GM08714 (cell line): ENCODE measurements around the gene MIPEP.
"Not testable (repeated sequence)": the region's sequence is repeated elsewhere in the genome, so short reads cannot be mapped to it uniquely, and the experiment has no call there.

ENCODE experiments used
- H3K4me3 ChIP-seq: fragments of 200-500 bp; sonication (Bioruptor generic); 2 replicates; pipeline ENCODE4 v1.5.1; 2014; ENCODE audit warnings: mild to moderate bottlenecking, low read length, inconsistent platforms
- ZNF274 ChIP-seq: IDR thresholded peaks from 2 replicates; pipeline ENCODE4 v1.6.1; 2012; ENCODE audit warnings: mild to moderate bottlenecking, low read depth, low read length

Gene MIPEP

DNA sequence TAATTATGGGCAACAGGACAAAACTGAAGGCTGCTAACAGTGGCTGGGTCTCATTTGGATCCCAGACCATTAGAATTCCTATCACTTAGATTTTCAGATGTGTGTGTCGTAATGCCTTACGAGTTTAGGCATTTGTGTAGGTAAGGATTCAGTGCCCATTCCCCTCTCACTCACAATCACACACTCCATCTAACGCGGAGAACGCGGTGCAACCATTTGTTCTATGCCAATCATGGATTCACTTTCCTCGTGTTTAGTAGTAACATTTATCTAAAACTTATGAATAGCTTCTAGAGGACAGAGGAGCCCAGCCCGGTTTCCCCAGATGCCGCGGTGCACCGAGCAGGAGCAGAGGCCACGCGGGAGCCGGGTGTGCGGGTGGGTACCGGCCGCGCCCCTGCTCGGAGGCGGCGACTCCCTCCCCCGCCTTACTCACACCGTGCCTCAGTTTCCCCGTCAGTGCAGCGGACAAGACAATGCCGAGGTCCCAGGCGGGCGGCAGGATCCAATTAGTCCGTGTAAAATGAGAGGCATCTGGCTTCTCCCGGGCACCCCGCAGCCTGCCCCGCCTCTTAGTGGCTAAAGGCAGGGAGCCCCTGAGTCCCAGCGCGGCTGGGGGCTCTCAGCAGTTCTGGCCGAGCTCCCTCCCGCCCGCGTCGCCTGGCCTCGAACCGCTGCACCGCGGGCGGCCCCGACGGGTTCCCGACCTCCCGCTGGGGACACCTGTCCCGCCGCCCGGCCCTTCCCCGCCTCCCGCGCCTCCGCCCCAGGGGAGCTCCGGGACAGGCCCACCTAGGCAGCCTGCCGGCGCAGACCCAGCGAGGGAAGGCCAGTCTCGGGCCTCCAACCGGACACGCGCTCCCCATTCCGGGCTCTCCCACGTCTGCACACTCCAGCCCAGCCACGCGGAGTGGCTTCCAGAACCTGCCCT, 14.0 kb upstream of the MIPEP start:
- H3K4me3 ChIP-seq, result no peak overlapping the region
- no peak for TF ChIP-seq ZNF274

DNA sequence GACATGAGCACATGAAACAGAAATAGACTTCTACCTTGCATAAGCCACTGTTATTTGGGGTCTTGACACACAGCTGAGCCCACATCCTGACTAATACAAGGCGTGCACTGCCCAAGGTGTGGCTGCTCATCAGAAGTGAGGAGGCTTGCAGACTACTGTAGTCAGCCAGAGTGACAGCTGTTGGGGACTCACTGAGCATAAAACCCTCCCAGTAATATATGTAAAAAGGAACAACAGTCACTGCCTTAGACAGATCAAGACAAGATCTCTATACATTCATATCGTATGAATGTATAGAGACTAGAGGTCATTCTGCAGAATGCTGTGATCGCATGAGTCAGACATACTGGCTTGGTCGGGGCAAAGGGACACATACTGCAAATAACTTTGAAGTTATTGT, 12.2 kb upstream of the MIPEP start:
- TF ChIP-seq ZNF274, result no peak
- H3K4me3 ChIP-seq, result no peak overlapping the region

DNA sequence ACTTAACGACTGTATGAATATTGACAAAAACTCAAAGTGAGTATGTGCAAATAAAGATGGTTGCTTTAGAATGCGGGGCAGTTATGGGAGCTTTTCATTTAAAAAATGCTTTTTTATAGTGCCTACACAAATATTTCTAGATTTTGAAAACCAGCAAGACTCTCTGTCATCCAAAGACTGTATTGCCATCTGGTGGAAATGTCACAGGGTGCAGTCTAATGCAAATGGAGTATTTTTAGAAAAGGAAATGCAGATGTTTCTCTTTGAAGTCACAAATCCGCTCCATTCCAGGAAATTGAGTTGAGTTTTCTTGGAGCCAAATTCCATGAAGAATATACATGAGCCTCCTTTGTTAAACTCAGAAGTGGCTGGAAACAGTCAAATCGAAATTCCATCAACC, 10.4 kb upstream of the MIPEP start:
- H3K4me3 ChIP-seq, result no peak overlapping the region
- no peak for TF ChIP-seq ZNF274

DNA sequence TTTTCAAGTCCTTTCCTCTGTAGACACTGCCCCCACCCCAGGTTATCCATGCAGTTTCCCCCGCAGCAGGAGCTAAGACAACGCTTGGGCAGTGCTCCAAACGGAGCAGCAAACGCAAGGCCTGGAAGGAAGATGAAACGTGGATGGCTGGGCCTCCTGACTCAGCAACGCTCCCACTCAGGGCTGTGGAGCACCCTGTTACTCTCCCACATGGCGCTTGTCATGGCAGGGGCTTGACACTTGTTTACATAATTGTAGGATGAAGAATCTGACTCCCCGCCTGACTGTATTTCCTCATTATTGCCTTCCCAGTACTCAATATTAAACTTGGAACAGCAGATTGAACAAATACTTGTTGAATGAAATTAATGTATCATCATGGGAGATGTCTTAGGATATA, 8.9 kb upstream of the MIPEP start:
- no peak overlapping the region for H3K4me3 ChIP-seq
- no peak for TF ChIP-seq ZNF274

DNA sequence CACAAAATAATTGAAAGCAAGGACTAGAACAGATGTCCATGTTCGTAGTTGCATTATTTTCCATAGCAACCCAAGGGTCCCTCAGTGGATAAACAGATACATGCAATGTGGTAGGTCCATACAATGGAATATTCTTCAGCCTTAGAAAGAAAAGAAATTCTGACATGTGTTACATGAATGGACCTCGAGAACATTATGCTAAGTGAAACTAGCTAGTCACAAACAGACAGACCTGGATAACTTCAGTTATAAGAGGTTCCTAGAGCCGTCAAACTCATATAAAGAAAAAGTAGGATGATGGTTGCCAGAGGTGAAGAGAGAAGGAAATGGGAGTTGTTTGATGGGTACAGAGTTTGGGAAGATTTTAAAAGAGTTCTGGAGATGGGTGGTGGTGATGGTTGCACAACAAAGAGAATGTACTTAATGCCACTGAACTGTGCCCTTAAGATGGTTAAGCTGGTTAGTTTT, 8.3 kb upstream of the MIPEP start, which contains the start of gene C1QTNF9B:
Gene C1QTNF9B (minus strand): TSS at position 51 of the 468 bp plus-strand sequence.
- not testable (repeated sequence) for H3K4me3 ChIP-seq

DNA sequence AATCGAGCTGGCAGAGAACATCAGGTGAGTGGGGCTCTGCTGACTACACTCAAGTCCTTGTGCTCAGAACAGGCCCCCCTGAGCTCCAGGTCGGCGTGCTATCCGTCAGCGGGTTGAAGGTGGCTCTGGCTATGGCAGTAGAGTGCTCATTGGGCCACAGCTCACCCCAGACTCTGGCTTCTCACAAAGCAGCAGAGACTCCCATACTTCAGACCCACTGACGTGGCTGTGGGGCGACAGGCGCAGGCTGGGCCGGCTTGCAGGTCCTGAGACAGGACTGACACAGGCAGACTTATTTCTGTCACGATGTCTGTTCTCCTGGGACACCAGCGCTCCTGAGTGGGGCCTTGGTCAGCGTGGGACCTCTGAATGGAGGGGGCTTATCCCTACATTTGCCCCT, 5.5 kb upstream of the MIPEP start:
- not testable (repeated sequence) for H3K4me3 ChIP-seq

DNA sequence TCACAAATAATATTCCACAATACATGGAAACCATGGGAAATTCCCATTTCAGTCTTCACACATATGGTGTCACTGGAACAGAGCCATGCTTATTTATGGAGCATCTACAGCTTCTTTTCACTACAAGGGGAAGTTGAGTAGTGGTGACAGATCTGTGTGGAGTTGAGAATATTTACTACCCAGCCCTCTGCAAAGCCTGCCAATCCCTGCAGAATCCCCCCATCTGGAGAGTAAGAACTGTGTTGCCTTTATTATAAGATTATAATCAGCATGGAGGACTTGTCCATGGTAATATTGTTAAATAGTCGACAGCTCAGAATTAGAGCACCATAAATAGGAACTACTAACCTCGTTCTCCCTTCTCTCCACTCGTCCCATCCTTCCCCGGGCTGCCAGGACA, 4.6 kb upstream of the MIPEP start:
- not testable (repeated sequence) for H3K4me3 ChIP-seq

DNA sequence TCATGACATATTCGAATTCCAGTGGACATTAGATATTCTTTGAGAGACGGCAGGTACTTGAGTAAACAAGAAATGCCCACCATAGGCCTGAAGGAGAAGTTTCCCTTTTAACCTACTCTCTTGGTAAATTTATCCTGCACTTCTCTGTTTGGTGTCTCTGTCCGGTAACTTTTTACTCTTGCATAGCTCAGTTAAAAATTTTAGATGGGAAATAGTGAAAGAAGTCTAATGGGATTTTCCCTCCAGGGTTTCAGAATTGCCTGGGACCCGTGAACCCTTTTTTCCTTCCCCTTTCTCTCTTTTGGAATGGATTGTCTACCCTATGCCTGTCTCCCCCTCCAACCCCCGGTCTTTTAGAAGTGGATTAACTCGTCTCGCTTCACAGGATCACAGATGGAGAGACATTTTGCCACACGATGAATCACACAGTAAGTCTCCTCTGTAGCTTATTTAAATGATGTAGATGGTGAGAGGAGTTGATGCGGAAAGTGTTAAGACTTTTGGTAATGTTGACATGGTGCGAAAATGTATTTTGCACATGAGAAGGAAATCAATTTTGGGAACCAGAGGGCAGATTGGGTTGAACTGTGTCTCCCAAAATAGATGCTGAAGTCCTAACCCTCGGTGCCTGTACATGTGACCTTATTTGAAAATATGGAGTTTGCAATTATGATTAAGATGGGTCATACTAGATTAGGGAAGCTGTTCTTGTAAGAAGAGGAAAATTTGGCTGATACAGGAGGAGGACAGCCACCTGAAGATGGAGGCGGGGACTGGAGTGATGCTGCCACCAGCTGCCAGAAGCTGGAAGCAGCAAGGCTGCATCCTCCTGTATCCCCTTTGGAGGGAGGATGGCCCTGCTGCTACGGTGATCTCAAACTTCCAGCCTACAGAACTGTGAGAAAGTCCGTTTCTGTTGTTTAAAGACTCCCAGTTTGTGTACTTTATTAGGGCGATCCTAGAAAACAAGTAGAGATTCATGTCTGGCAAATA, 711 bp upstream of the MIPEP start:
- peak overlapping the region; percentile 75 for H3K4me3 ChIP-seq
- TF ChIP-seq ZNF274, result no peak

DNA sequence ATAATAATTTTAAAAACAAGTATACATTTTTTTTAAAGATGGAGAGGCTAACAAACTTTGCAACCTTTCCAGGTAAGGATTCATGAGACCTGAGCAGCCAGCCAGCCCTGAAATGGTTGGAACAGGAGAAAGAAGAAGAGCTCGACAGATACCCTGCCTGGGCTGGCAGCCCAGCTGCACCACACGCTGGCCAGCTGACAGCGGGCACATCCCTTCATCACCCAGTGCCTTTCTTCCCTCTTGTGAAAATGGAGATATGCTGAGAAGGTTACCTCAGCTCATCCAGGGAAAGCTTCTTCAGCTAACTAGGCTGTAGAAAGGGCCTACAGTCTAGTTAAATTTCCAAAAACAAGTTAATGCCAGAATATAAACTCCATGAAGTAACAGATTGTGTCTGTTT, 4.8 kb downstream of the MIPEP start:
- H3K4me3 ChIP-seq, result not testable (repeated sequence)

DNA sequence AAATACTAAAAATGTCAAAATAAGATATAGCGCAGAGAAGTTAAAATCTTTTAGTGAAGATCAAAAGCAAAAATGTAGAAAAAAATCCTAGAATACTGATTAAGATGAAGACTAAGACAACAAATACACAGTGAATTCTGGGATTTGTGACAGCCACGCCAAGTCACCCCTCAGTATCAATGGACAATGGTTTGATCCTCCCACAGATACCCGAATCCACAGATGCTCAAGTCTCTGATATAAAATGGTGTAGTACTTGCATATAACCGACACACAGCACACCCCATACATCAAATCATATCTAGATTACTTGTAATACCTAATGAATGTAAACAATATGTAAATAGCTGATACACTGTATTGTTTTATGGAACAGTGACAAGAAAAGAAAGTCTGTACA, 5.9 kb downstream of the MIPEP start:
- no peak for TF ChIP-seq ZNF274
- no peak overlapping the region for H3K4me3 ChIP-seq

DNA sequence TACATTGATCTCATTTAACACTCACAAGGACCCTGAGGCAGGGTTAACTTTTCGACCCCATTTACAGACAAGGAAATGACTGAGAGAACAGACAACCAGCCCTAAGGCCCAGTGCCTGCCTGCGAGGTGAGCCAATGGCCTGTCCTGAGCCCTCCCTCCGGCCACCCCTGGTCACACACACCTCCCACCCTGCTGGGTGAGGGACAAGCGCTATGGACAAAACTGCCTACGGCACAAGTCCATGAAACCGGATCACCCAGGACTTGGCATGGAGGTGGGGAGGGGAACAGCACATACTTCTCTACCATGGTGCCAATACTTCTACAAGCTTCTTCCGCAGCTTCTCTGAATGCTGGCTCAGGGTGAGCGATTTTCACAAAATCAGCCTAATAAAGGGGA, 7.8 kb downstream of the MIPEP start:
- H3K4me3 ChIP-seq, result not testable (repeated sequence)

DNA sequence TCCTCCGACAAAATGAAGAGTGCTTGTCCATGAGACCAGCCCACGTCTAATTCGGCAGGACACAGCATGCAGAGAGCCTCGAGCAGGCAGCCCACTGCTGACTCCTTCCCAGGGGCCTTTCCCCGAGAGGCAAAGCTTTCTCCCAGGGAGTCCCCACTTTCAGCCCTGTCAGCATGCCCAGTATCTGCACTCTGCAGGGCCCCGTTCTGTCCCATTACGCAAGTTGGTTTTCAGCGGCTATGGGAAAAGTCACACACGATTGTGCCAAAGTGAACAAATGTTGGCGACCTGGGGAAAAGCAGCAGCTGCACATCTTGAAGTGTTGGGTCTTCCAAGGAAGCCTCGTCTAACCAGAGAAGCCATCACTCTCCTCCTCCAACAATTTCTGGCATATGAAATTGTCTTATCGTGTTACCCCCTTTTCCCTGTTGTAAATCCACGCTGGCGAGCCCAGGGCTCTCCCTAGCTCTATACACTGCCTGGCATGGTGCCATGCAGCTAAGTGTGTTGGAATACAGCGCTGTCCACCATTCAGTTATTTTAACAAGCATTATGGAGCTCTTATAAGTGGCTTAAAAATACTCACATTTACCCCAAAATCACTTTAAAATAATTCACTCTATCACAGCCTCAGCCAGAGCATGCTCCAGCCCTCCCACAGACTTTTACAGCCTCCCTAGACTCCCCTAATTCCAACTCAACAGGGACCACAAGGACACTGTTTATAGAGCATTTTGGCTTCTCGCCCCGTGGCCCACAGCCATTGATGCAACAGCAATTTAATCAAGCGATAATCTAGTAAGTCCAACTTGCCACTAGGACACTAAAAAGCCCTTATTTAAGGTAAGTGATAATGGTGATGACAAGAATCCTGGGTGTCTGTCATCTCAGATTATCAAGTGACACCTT, 8.5 kb downstream of the MIPEP start:
- not testable (repeated sequence) for H3K4me3 ChIP-seq

DNA sequence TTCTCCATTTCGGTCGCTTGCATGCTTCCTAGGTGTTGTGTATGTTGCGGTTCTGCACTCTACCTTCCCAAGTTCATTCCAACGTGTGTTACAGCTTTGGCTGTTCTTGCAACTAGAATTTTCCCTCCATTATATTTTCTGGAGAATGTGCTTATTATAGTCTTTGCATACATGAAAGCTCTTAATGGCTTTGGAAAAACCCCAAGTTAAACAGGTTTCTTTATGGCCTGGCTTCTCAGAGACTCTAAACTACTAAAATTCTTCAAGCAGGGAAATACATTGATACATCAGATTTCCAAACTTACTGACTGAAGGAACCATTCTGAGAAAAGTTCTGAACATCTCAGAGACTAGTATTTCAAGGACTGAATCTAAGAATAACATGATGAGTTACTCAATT, 11.9 kb downstream of the MIPEP start:
- H3K4me3 ChIP-seq, result no peak overlapping the region
- TF ChIP-seq ZNF274, result no peak

DNA sequence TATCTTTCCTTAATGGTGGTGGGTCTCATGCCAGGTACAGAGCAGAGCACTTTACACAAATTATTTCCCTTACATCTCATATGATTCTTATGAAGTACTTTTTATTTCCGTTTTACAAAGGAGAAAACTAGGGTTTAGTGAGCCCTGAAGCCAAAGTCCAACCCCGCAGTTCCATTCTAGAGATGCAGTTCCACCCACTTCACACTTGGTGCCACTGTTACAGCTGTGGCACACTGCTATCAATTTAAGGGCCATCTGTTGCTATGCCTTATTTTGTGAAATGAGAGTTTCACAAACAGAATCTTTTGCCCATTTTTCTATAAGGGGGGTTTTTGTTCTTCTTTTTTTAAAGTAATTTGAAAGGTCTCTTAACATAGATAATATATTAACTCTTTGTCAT, 12.9 kb downstream of the MIPEP start:
- no peak overlapping the region for H3K4me3 ChIP-seq
- no peak for TF ChIP-seq ZNF274
